ENCODE measurements around the gene GLO1. TPM values are rescaled to one million over a fixed set of nuclear protein-coding genes. Genes with fewer than 3 reads are reported as not detected.

GLO1 gene
- polyA plus RNA-seq, 1 donor (not counting 4 experiments of a cell fraction or from before 2014, with no cell fraction given), result 301 TPM

- H3K9me3 ChIP-seq (ENCODE audit: control insufficient read depth, low read depth, low read length), result no peaks in the 10 kb centered on the region
- no peaks in the 10 kb centered on the region for H3K79me2 ChIP-seq (ENCODE audit: control insufficient read depth, insufficient read depth, low read length)
- H3K4me3 ChIP-seq (ENCODE audit: control insufficient read depth in 2 of 3, extremely low read depth in 1 of 3, insufficient read depth in 2 of 3, low read depth in 1 of 3, low read length in 3 of 3), result no peak overlapping the region
- H3K36me3 ChIP-seq (ENCODE audit: control insufficient read depth in 2 of 2, extremely low read depth in 1 of 2, insufficient read depth in 2 of 2, low read length in 2 of 2), result peaks cover 22 to 29% of the 10 kb centered on the region in 2 experiments
- H3K27me3 ChIP-seq (ENCODE audit: control insufficient read depth, extremely low read depth, insufficient read depth, low read length), result no peaks in the 10 kb centered on the region
- TF ChIP-seq CTCF (optimal IDR thresholded peaks at IDR 0.05 in 1 of 3, IDR thresholded peaks at IDR 0.05 in 1 of 3, conservative IDR thresholded peaks at IDR 0.05 in 1 of 3; ENCODE audit: extremely low read depth in 1 of 3, insufficient read depth in 2 of 3, low read length in 3 of 3), result no peak
- no peaks in the 10 kb centered on the region for H3K4me1 ChIP-seq (ENCODE audit: control insufficient read depth, extremely low read depth, insufficient read depth, low read length)
- FAIRE-seq (no peak), DNase-seq (ENCODE audit: low read depth, low spot score) (no peak)
- H2AFZ ChIP-seq (ENCODE audit: control insufficient read depth, low read length), result no peak overlapping the region
- no peaks in the 10 kb centered on the region for H3K9me1 ChIP-seq (ENCODE audit: control insufficient read depth, extremely low read depth, insufficient read depth, low read length)
- no peak overlapping the region for H3K4me2 ChIP-seq (ENCODE audit: control insufficient read depth, extremely low read depth, insufficient read depth, low read depth, low read length)
- no peak overlapping the region for H3K27ac ChIP-seq (ENCODE audit: control insufficient read depth, insufficient read depth, low read length)
- H3K9ac ChIP-seq (ENCODE audit: control insufficient read depth, extremely low read depth, insufficient read depth, low read length), result no peak overlapping the region
- dilution Hi-C loops (cut with MboI; ENCODE audit: extremely low pct_ligation_motif_present, low sequenced_read_pairs), result no loop called here
- H4K20me1 ChIP-seq (ENCODE audit: control insufficient read depth, extremely low read depth, insufficient read depth, low read length), result no peaks in the 10 kb centered on the region
Observed at GRCh38 chr6:38679668-38680067, 23.3 kb downstream of the GLO1 start.

- Histone ChIP-seq H3K9me3 (ENCODE audit: control insufficient read depth, low read depth, low read length) (no peaks in the 10 kb centered on the region), H3K4me3 (ENCODE audit: control insufficient read depth in 2 of 3, extremely low read depth in 1 of 3, insufficient read depth in 2 of 3, low read depth in 1 of 3, low read length in 3 of 3) (no peak overlapping the region), H2AFZ (ENCODE audit: control insufficient read depth, low read length) (no peak overlapping the region), H3K4me2 (ENCODE audit: control insufficient read depth, extremely low read depth, insufficient read depth, low read depth, low read length) (no peak overlapping the region), H3K36me3 (ENCODE audit: control insufficient read depth in 2 of 2, extremely low read depth in 1 of 2, insufficient read depth in 2 of 2, low read length in 2 of 2) (peaks cover 20 to 29% of the 10 kb centered on the region in 2 experiments), H3K9ac (ENCODE audit: control insufficient read depth, extremely low read depth, insufficient read depth, low read length) (no peak overlapping the region), H3K79me2 (ENCODE audit: control insufficient read depth, insufficient read depth, low read length) (no peaks in the 10 kb centered on the region), H3K9me1 (ENCODE audit: control insufficient read depth, extremely low read depth, insufficient read depth, low read length) (no peaks in the 10 kb centered on the region), H3K4me1 (ENCODE audit: control insufficient read depth, extremely low read depth, insufficient read depth, low read length) (no peaks in the 10 kb centered on the region), H3K27me3 (ENCODE audit: control insufficient read depth, extremely low read depth, insufficient read depth, low read length) (no peaks in the 10 kb centered on the region), H3K27ac (ENCODE audit: control insufficient read depth, insufficient read depth, low read length) (no peak overlapping the region), H4K20me1 (ENCODE audit: control insufficient read depth, extremely low read depth, insufficient read depth, low read length) (no peaks in the 10 kb centered on the region)
- TF ChIP-seq CTCF (optimal IDR thresholded peaks at IDR 0.05 in 1 of 3, IDR thresholded peaks at IDR 0.05 in 1 of 3, conservative IDR thresholded peaks at IDR 0.05 in 1 of 3; ENCODE audit: extremely low read depth in 1 of 3, insufficient read depth in 2 of 3, low read length in 3 of 3) (no peak), EZH2 (IDR thresholded peaks at IDR 0.05; ENCODE audit: low read length) (no peak)
- FAIRE-seq, result no peak
- DNase-seq (ENCODE audit: low read depth, low spot score), result no peak
- dilution Hi-C loops (cut with MboI; ENCODE audit: extremely low pct_ligation_motif_present, low sequenced_read_pairs), result no loop called here
Observed at GRCh38 chr6:38678178-38678760, 24.7 kb downstream of the GLO1 start.
